Pancreas (tissue), 10 donors: ENCODE results near the gene RND2. TPM values are rescaled to one million over a fixed set of nuclear protein-coding genes. Genes with fewer than 3 reads are reported as not detected.
A peak's percentile ranks its signal among the peaks of the same experiment; 100 is the strongest.
"Not testable (repeated sequence)": the region's sequence is repeated elsewhere in the genome, so short reads cannot be mapped to it uniquely, and the experiment has no call there.

Experiments
- ATAC-seq, 4 donors: fragments of 200-7000 bp; cut with Tn5 transposase; one replicate each; pipeline versions ENCODE4 v1.8.0 to v1.9.1; 2020; ENCODE audit warnings: mild to moderate bottlenecking in 4 of 4, moderate library complexity in 4 of 4
- DNase-seq, 6 donors: peaks; one replicate each; pipeline ENCODE4 v3.0.0-alpha.2; 2020
- FAIRE-seq: peaks from 2 replicates; lab custom pipeline; 2012; peaks lifted over from hg19 to GRCh38; lab: Jason Lieb, UNC
- H3K27ac ChIP-seq, 4 donors: fragments of 200-600 bp; sonication (generic); 1 replicate in 3 of 4; 2 replicates in 1 of 4; pipeline versions ENCODE4 v1.5.0 to v1.8.0; 2020
- H3K27me3 ChIP-seq, 4 donors: fragments of 200-600 bp; one replicate each; pipeline ENCODE4 v1.8.0; 2021
- H3K36me3 ChIP-seq, 3 donors: fragments of 200-600 bp; sonication (generic) in 1 of 3; one replicate each; pipeline versions ENCODE4 v1.5.0 to v1.8.0; 2020 to 2021
- H3K4me1 ChIP-seq, 3 donors: fragments of 200-600 bp; one replicate each; pipeline ENCODE4 v1.8.0; 2021
- H3K4me3 ChIP-seq, 4 donors: fragments of 200-600 bp; sonication (generic) in 2 of 4; one replicate each; pipeline versions ENCODE4 v1.5.0 to v1.8.0; 2020 to 2021
- H3K9me3 ChIP-seq, 4 donors: fragments of 200-600 bp; one replicate each; pipeline ENCODE4 v1.8.0; 2021
- CTCF ChIP-seq, 4 donors: fragments of 200-600 bp; sonication (generic) in 3 of 4; IDR thresholded peaks; one replicate each; pipeline versions ENCODE4 v1.5.0 to v1.8.0; 2021; ENCODE audit warnings: antibody characterized with exemption in 4 of 4
- WGBS, 2 donors: extraction: QIAGEN DNeasy Blood & Tissue Kit; methylation state at CpG; one replicate each; pipeline ENCODE4 v1.1.7; 2013; 5-methylcytosine and 5-hydroxymethylcytosine counted together
- intact Hi-C, 3 donors: fragments of 100-400 bp; cut with DNase I; formaldehyde crosslinking; loops; one replicate each; pipeline versions ENCODE4 v1.11.1 to v1.14.2; 2022
- polyA plus RNA-seq, 2 donors: library from polyadenylated mRNA; stranded (reverse); fragments of 200-250 nt; gene quantifications; one replicate each; pipeline ENCODE4 v1.2.3, GENCODE V29; 2013
- total RNA-seq, 6 donors: library from RNA; stranded (reverse); fragmentation: NEBNext Ultra II Directional in 4 of 6; extraction: Animal tissue kit (Norgen Biotek cat#: 25700) in 4 of 6; gene quantifications; one replicate each; pipeline versions ENCODE4 v1.2.1 to v1.2.4, GENCODE V29; 2021 to 2023
- donor health status: healthy with polysubstance abuse.
- donor health status: DM: no; HTN: no; CAD: no; lungs with moderate emphysema.
- donor health status: DM: no; HTN: no; CAD: no.
- donor health status: control.
- donor health status: control.
- donor health status: Bipolar disorder and iron deficiency.
- donor health status: DM: yes; HTN: yes; CAD: no.
- donor health status: DM: no; HTN: no; CAD: no.
- donor health status: DM: no; HTN: no; CAD: no.
- donor health status: DM: yes; HTN: yes; CAD: no.

Gene RND2
- total and polyA plus RNA-seq, 8 donors, result 0.22 to 1.1 (median 0.57) TPM

GRCh38 chr17:42997984-42998938 lies 26.8 kb upstream of the RND2 start, which contains the start of gene RPL27:
Gene RPL27, plus strand, starts transcription at chr17:42998419. Its CDS starts 332 bp downstream, at chr17:42998751.
- intact Hi-C loops, result no loop called here
- DNase-seq (peak; percentile 90 to 99 (median 98)), FAIRE-seq (peak; percentile 97), ATAC-seq (peak; percentile 94 to 97 (median 96))
- Histone ChIP-seq H3K4me3 (peak within 1 kb of the TSS; percentile 66 to 84 (median 78)), H3K36me3 (peaks cover 0 to 32% (median 17%) of the 10 kb centered on the region in 3 donors), H3K27ac (peak within 1 kb of the TSS; percentile 86 to 91 (median 88)), H3K4me1 (peaks cover 11 to 18% (median 14%) of the 10 kb centered on the region in 3 donors), H3K9me3 (no peaks in the 10 kb centered on the region), H3K27me3 (no peaks in the 10 kb centered on the region)
- peak; percentile 83 to 91 (median 88) for TF ChIP-seq CTCF (IDR thresholded peaks at IDR 0.05)
- 0 to 1% methylated on average over 49 of the region's 49 CpGs for WGBS, 2 donors

DNA sequence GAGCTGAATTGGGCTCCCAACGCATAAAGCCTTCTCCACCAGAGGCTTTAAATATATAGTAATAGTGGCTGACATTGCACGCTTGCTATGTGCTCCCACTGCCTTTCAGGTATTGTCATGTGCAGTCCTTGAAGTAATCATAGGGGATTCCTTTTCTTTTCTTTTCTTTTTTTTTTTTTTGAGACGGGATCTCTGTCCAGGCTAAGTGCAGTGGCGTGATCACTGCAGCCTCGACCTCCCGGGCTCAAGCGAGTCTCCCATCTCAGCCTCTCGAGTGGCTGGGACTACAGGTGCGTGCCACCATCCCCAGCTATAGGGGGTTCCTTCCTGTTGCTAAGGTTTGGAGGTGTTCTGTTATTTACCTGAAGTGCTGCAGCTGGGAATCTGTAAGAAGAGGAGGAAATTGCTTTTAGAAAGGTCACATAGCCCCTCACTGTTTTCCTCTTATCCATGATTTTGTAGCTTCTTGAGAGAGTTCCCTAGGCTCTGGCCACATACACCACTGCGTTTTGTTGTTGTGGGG lies 26.0 kb upstream of the RND2 start:
- Histone ChIP-seq H3K27me3 (no peaks in the 10 kb centered on the region), H3K4me1 (peaks cover 11 to 18% (median 14%) of the 10 kb centered on the region in 3 donors), H3K9me3 (no peaks in the 10 kb centered on the region), H3K4me3 (peak overlapping the region; percentile 66 to 84 (median 78)), H3K27ac (peak overlapping the region; percentile 86 to 91 (median 88)), H3K36me3 (peaks cover 0 to 35% (median 20%) of the 10 kb centered on the region in 3 donors)
- TF ChIP-seq CTCF (IDR thresholded peaks at IDR 0.05), result no peak
- DNase-seq, result peak in 1 of 6 donors; percentile 19
- WGBS, 2 donors, result 5 to 10% methylated on average over 10 of the region's 10 CpGs
- intact Hi-C loops, result no loop called here
- no peak for FAIRE-seq
- no peak for ATAC-seq

DNA sequence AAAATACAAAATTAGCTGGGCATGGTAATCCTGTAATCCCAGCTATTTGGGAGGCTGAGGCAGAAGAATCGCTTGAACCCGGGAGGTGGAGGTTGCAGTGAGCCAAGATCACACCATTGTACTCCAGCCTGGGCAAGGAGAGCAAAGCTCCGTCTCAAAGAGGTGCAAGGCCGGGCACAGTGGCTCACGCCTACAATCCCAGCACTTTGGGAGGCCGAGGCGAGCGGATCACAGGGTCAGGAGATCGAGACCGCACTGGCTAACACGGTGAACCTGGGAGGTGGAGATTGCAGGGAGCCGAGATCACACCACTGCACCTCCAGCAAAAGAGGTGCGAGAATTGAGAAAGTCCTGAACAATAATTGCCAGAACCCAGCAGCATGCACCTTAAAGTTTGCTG lies 24.1 kb upstream of the RND2 start:
- not testable (repeated sequence) for FAIRE-seq, ATAC-seq, H3K4me3 ChIP-seq, H3K27me3 ChIP-seq, H3K9me3 ChIP-seq, H3K27ac ChIP-seq
- intact Hi-C loops, result loop anchor here in 1 of 3 donors (10.0 kb wide), 1 partner anchor 214 kb away; the partner anchor contains the start of gene TMEM106A
- Histone ChIP-seq H3K36me3 (peaks cover 0 to 35% (median 20%) of the 10 kb centered on the region in 3 donors), H3K4me1 (peaks cover 11 to 18% (median 14%) of the 10 kb centered on the region in 3 donors)
- DNase-seq, result peak in 2 of 6 donors; percentile 30 to 39
- WGBS, 2 donors, result 90 to 94% methylated on average over 13 of the region's 13 CpGs

DNA sequence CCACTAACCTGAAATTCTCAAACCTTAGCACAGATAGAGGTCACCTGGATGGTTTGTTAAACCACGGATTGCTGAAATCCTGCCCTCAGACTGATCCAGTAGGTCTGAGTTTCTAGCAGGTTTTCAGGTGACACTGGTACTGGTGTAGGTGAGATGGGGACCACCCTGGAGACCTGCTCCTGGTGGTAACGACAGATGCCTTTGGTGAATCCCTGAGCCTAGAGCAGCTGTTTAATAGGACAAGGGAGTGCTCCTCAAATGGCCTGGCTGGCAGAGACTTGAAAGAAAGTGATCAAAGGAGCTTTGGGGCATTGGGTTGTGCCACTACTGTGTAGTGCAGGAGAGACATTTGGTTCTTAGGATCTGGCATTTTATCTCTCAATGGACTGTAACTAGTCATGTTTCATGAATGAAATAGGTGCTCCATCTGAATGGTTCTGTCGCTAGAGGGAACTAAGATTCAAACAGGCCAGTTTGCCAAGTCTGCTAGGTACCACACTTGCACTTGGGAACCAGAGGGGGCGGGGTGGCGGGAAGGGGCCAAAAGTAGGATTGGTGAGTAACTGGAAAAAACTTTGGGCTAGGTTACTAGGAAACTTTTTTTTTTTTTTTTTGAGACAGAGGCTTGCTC lies 21.4 kb upstream of the RND2 start:
- H3K36me3 ChIP-seq, result peaks cover 0 to 35% (median 20%) of the 10 kb centered on the region in 3 donors
- no peak overlapping the region for H3K27ac ChIP-seq
- intact Hi-C loops, result loop anchor here in 1 of 3 donors (10.0 kb wide), 1 partner anchor 211 kb away; the partner anchor contains the start of gene TMEM106A
- peaks cover 5 to 22% (median 7%) of the 10 kb centered on the region in 3 donors for H3K4me1 ChIP-seq
- 79 to 80% methylated on average over 5 of the region's 5 CpGs for WGBS, 2 donors
- no peak overlapping the region for H3K4me3 ChIP-seq
- TF ChIP-seq CTCF (IDR thresholded peaks at IDR 0.05), result no peak
- H3K27me3 ChIP-seq, result no peaks in the 10 kb centered on the region
- DNase-seq (peak in 2 of 6 donors; percentile 21 to 25), FAIRE-seq (no peak), ATAC-seq (no peak)
- no peaks in the 10 kb centered on the region for H3K9me3 ChIP-seq
